ENCODE measurements around the gene SERPINA4.

GRCh38 chr14:94539181-94539580 lies 22.1 kb upstream of the SERPINA4 start:
- TF ChIP-seq CTCF (IDR thresholded peaks at IDR 0.05 in 4 of 5, conservative IDR thresholded peaks at IDR 0.05 in 1 of 5) (no peak), POLR2A (IDR thresholded peaks at IDR 0.05) (no peak)
